Subcutaneous abdominal adipose tissue (tissue), 5 donors: Measurements from ENCODE around the gene ZEB2.
"Not testable (repeated sequence)": the region's sequence is repeated elsewhere in the genome, so short reads cannot be mapped to it uniquely, and the experiment has no call there.

Experiments used
- H3K27ac ChIP-seq: one replicate; pipeline ENCODE4 v1.7.0; 2013; ENCODE audit warnings: low read depth, mild to moderate bottlenecking, inconsistent platforms, low read length, moderate library complexity
- H3K27me3 ChIP-seq, 5 donors: one replicate each; pipeline ENCODE4 v1.7.0; 2013; ENCODE audit warnings: low read length in 5 of 5, inconsistent platforms in 1 of 5; ENCODE audit not compliant: control insufficient read depth in 5 of 5, insufficient read depth in 4 of 5
- H3K36me3 ChIP-seq, 5 donors: one replicate each; pipeline ENCODE4 v1.7.0; 2013; ENCODE audit warnings: low read length in 5 of 5; ENCODE audit not compliant: control insufficient read depth in 5 of 5, insufficient read depth in 5 of 5
- H3K4me1 ChIP-seq, 5 donors: one replicate each; pipeline ENCODE4 v1.7.0; 2013; ENCODE audit warnings: low read length in 5 of 5, mild to moderate bottlenecking in 3 of 5, moderate library complexity in 1 of 5; ENCODE audit not compliant: control insufficient read depth in 5 of 5, insufficient read depth in 5 of 5
- H3K4me3 ChIP-seq, 5 donors: one replicate each; pipeline ENCODE4 v1.7.0; 2013; ENCODE audit warnings: low read length in 5 of 5, low read depth in 1 of 5
- H3K9ac ChIP-seq, 5 donors: one replicate each; pipeline ENCODE4 v1.7.0; 2013; ENCODE audit warnings: low read length in 5 of 5, mild to moderate bottlenecking in 4 of 5, moderate library complexity in 3 of 5
- H3K9me3 ChIP-seq, 5 donors: one replicate each; pipeline ENCODE4 v1.7.0; 2013; ENCODE audit warnings: low read length in 5 of 5; ENCODE audit not compliant: control insufficient read depth in 5 of 5
- donor health status: healthy.
- donor health status: healthy.
- donor health status: healthy.
- donor health status: healthy.
- donor health status: healthy.

The ZEB2 gene

DNA sequence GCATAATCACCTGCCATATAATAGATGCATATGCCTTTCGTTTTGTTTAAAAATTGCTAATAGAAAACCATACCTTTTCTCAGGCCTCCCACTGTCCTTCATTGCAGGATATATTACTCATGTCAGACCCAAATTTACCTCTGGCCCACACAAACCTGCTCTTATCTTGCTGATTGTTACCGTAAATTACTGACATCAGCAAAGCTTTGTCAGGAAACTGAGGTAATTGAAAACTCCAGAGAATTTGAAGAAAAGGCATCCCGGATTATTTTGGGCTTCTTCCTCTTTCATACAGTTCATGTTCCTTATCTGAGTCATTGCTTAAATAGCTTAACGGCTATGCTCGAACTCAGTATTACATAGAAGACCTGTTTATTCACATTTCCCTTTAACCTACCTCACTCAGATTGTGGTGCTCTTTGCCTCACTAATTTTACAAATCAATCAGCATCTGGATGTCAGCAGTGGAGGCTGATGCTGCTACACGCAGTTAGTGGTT is 145.7 kb downstream of the ZEB2 start:
- no peak overlapping the region for H3K27ac ChIP-seq

DNA sequence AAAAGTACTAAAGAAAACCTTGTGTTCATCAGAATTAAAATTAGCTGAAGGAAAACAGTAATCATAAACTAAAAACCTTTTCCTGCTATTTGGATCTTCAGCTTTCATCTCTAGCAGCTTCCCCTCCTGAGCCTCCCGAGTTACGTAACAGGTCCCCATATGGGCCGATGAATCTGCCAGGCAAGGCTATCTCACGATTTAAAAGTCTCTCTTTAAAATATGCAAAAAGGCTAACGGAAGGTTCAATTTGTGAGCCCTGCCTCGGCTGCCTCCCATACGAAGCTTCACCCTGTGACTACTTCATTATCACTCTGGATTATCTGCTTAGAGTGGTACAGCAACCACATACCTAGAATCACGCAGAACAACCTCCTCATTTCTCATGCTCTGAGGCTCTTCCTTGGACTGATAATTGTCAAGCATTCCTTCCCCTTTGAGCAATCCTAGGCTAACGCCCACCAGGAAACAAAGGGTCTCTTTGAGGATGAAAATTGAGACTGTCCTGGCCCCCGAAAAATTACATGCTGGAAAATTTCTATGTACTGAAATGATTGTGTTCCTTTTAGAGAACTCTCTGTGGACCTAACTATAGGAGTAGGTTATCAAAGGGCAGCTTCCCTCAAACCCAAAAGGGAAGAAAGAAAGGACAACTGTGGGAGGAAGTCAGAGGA is 147.4 kb downstream of the ZEB2 start:
- Histone ChIP-seq H3K4me3 (peak overlapping the region; percentile 32 to 59 (median 49)), H3K9ac (peak overlapping the region in 2 of 5 donors; percentile 52), H3K4me1 (peaks cover 0 to 32% (median 15%) of the 10 kb centered on the region in 5 donors), H3K9me3 (no peaks in the 10 kb centered on the region), H3K36me3 (no peaks in the 10 kb centered on the region), H3K27me3 (no peaks in the 10 kb centered on the region), H3K27ac (peak overlapping the region; percentile 6)

More for the DNA sequence above, 145.7 kb downstream of the ZEB2 start:
- H3K9me3 ChIP-seq = no peaks in the 10 kb centered on the region
- peaks cover 0 to 36% (median 19%) of the 10 kb centered on the region in 5 donors for H3K4me1 ChIP-seq
- no peaks in the 10 kb centered on the region for H3K36me3 ChIP-seq
- no peaks in the 10 kb centered on the region for H3K27me3 ChIP-seq
- H3K4me3 ChIP-seq = no peak overlapping the region
- no peak overlapping the region for H3K9ac ChIP-seq

DNA sequence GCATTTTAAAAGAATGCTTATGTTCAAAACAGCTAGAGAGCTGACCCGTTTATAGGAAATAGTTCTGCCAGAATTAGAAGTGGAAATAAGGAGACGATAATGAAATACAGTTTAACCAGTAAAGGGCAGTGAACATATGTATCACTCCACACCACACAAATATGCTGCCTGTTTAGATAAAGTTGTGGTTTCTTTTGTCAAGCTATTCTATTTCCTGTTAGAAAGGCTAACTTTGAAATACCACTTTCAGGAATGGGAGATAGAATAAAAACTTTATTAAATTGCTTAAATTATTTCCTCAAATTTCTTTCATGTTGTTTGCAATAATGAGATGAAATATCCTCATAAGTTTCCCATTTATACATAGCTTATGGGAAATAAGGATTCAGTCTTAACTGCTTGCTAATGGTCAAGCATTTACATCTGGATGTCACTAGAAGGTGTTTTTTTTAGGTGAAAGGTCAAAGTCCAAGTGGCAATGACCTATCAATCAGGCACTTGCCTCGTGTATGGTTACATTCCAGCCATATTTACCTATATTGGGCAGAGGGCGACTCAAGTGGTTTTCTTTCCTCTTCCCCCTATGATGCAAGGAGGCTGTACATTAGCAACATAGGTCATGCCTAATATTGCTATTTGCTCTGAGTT is 148.9 kb downstream of the ZEB2 start:
- H3K4me1 ChIP-seq = peaks cover 0 to 30% (median 22%) of the 10 kb centered on the region in 5 donors
- H3K27me3 ChIP-seq = no peaks in the 10 kb centered on the region
- H3K27ac ChIP-seq = no peak overlapping the region
- no peak overlapping the region for H3K9ac ChIP-seq
- no peaks in the 10 kb centered on the region for H3K9me3 ChIP-seq
- H3K36me3 ChIP-seq = no peaks in the 10 kb centered on the region
- H3K4me3 ChIP-seq = no peak overlapping the region

DNA sequence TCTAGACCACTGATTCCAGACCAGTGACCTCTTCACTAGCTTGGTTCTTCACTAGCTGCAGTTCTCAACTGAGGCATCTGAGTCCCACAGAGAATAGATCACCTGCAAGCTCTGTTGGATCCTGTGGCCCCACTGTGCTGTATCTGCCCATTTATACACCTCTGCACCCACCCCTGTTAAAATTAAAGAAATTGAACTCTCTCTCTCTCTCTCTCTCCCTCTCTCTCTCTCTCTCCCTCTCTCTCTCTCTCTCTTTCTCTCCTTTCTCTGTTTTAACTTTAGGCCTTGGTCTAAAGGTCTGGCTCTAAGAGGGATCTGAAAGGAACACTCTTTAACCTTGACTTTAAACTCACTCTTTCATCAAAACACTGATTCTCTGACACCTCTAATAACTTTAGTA is 150.5 kb downstream of the ZEB2 start:
- Histone ChIP-seq H3K27ac (no peak overlapping the region), H3K9me3 (no peaks in the 10 kb centered on the region), H3K4me3 (no peak overlapping the region), H3K36me3 (no peaks in the 10 kb centered on the region), H3K9ac (no peak overlapping the region), H3K4me1 (peaks cover 0 to 24% (median 22%) of the 10 kb centered on the region in 5 donors), H3K27me3 (no peaks in the 10 kb centered on the region)

DNA sequence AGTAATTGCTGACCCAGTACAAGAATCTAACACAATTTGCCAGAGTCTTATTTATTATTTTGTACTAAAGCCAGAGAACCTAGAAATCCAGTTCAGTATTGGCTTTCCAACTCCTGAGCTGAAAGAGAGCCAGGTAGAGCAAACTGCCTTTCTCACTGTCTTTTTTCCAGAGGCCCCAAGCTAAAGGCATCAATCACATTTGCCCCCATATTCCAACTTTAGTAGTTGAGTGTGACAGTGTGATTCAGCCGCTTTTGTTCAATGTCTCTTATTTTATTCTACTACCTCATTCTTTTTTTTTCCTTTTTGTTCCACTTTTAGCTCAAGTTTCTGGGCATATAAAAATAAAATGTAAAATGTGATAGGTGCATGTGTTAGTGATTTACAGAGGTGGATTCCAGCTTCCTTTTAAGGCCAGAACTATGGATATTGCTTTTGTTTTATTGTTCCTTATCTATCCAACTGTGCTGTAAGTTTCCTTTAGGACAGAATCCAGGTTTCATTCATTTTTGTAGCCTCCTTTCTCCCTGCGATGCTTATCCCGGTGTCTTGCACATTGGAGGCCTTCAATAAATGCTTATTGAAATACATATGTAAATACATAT is 153.0 kb downstream of the ZEB2 start:
- Histone ChIP-seq H3K9ac (no peak overlapping the region), H3K36me3 (no peaks in the 10 kb centered on the region), H3K9me3 (no peaks in the 10 kb centered on the region), H3K4me1 (peaks cover 0 to 14% (median 8%) of the 10 kb centered on the region in 5 donors), H3K27ac (no peak overlapping the region), H3K27me3 (no peaks in the 10 kb centered on the region), H3K4me3 (no peak overlapping the region)

DNA sequence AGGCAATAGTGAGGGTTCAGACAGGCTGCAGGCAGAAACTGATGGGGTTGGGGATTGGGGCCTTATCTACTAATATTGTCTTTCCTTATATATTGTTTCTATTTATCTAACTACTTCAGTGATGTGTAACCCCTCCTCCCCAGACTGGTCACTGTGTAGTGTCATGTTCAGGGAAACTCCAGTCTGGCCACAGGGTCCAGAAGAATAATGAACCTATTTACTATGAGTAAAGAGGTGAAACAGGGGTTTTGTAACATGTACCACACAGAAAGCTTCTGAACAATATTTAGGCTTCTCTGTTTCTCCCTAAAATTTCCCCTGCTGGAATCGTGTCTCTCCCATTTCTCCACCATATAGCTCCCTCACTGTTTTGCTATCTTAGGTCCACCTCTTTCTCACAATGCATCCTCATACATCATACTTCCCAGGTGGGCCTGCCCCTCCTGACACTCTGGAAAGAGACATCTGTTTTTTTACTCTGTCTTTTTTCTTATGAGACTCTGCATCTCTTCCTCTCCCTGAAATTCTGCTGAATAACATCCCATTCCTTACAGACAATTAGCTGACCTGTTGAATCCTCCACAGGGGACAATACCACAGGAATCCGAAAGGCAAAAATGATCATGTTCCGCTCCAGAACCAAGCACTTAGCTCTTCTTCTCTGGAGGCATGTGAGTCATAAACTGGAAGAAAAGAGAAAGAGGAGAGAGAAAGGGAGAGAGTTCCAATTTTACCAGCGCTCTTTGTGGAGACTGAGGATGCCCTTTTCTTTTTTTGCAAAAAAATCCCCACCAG is 154.8 kb downstream of the ZEB2 start:
- H3K4me1 ChIP-seq = peaks cover 0 to 12% (median 5%) of the 10 kb centered on the region in 5 donors
- H3K27me3 ChIP-seq = no peaks in the 10 kb centered on the region
- H3K9ac ChIP-seq = no peak overlapping the region
- H3K9me3 ChIP-seq = no peaks in the 10 kb centered on the region
- no peaks in the 10 kb centered on the region for H3K36me3 ChIP-seq
- no peak overlapping the region for H3K4me3 ChIP-seq
- no peak overlapping the region for H3K27ac ChIP-seq

DNA sequence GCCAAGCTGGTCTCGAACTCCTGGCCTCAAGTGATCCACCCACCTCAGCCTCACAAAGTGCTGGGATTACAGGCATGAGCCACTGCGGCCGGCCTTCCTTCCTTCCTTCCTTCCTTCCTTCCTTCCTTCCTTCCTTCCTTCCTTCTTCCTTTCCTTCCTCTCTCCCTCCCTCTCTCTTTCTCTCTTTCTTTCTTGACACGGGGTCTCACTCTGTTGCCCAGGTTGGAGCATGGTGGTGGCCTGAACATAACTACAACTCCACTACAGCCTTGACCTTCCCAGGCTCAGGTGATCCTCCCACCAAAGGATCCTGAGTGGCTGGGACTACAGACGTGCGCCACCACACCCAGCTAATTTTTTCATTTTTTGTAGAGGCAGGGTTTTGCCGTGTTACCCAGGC is 155.7 kb downstream of the ZEB2 start:
- not testable (repeated sequence) for H3K4me3 ChIP-seq, H3K36me3 ChIP-seq, H3K27me3 ChIP-seq, H3K27ac ChIP-seq, H3K9me3 ChIP-seq, H3K9ac ChIP-seq
- peaks cover 0 to 12% (median 5%) of the 10 kb centered on the region in 5 donors for H3K4me1 ChIP-seq

DNA sequence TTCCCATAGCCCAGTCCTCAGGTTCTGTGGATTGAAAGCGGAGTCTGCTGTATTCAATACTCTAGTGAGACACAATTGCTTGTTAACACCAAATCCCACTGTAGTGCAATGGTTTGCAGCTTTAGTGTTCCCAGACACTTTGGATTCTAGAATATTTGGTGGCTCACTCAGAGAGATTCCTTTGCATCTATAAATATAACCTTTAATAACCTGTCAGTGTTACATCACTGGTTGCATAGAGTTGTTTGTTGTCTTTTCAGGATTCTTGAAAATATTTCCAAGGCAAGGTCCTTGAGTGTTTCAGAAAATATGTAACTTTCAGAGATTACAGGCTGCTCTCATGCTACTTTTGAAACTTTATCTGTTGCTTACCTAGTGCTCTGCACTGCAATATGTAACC is 157.5 kb downstream of the ZEB2 start:
- Histone ChIP-seq H3K36me3 (no peaks in the 10 kb centered on the region), H3K4me1 (peaks cover 0 to 18% (median 14%) of the 10 kb centered on the region in 5 donors), H3K9ac (no peak overlapping the region), H3K4me3 (no peak overlapping the region), H3K27ac (no peak overlapping the region), H3K27me3 (no peaks in the 10 kb centered on the region), H3K9me3 (no peaks in the 10 kb centered on the region)

DNA sequence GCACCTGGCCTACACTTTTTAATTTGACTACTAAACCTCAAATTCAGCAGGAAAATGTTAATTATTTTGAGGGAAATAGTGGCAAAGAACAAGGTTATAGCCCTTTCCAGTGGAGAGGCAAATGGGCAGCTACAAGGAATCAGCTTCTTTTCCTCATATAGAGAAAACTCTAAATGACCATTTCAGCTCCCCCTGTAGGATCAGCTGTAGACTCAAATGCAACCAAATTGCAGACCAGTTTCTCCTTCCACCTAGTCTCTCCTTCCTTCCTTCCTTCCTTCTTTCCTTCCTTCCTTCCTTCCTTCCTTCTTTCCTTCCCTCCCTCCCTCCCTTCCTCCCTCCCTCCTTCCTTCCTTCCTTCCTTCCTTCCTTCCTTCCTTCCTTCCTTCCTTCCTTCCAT is 158.2 kb downstream of the ZEB2 start:
- Histone ChIP-seq H3K9ac (no peak overlapping the region), H3K27me3 (no peaks in the 10 kb centered on the region), H3K9me3 (no peaks in the 10 kb centered on the region), H3K27ac (no peak overlapping the region), H3K4me3 (no peak overlapping the region), H3K36me3 (no peaks in the 10 kb centered on the region), H3K4me1 (peaks cover 0 to 18% (median 12%) of the 10 kb centered on the region in 5 donors)
